Measurements from ENCODE around the gene CXCL3. TPM values are rescaled to one million over a fixed set of nuclear protein-coding genes. Genes with fewer than 3 reads are reported as not detected.

Gene CXCL3
- total RNA-seq, 2 experiments from 2014 or later: not detected

GRCh38 chr4:74057588-74057987 is 19.1 kb upstream of the CXCL3 start:
- Histone ChIP-seq H3K4me3 (ENCODE audit: low read depth, low read length, poor library complexity, severe bottlenecking) (no peak overlapping the region), H4K20me1 (ENCODE audit: insufficient read depth, low read length) (no peaks in the 10 kb centered on the region), H3K79me2 (ENCODE audit: insufficient read depth, low read depth, low read length) (no peaks in the 10 kb centered on the region), H3K9me3 (ENCODE audit: low read length) (no peaks in the 10 kb centered on the region), H3K4me1 (ENCODE audit: insufficient read depth, low read length, poor library complexity, severe bottlenecking) (no peaks in the 10 kb centered on the region), H3K9me2 (ENCODE audit: insufficient read depth, low read length) (no peaks in the 10 kb centered on the region), H3K27ac (ENCODE audit: low read depth, low read length, poor library complexity, severe bottlenecking) (no peak overlapping the region), H2AFZ (ENCODE audit: low read length) (no peak overlapping the region), H3K4me2 (ENCODE audit: low read length) (no peak overlapping the region), H3K36me3 (ENCODE audit: insufficient read depth, low read length) (no peaks in the 10 kb centered on the region)
- TF ChIP-seq EZH2phosphoT487 (IDR thresholded peaks at IDR 0.05; ENCODE audit: borderline replicate concordance, low read depth, low read length): no peak
- TF ChIP-seq CTCF (conservative IDR thresholded peaks at IDR 0.05; ENCODE audit: low read length): no peak
- DNase-seq (ENCODE audit: low spot score): no peak
- intact Hi-C loops (cut with micrococcal nuclease; ENCODE audit: unreplicated experiment): no loop called here
- ChIA-PET POLR2A (no interaction called here), CTCF (ENCODE audit: unreplicated experiment) (no interaction called here)
- no TSS peak for BruUV-seq (replicated peaks)

DNA sequence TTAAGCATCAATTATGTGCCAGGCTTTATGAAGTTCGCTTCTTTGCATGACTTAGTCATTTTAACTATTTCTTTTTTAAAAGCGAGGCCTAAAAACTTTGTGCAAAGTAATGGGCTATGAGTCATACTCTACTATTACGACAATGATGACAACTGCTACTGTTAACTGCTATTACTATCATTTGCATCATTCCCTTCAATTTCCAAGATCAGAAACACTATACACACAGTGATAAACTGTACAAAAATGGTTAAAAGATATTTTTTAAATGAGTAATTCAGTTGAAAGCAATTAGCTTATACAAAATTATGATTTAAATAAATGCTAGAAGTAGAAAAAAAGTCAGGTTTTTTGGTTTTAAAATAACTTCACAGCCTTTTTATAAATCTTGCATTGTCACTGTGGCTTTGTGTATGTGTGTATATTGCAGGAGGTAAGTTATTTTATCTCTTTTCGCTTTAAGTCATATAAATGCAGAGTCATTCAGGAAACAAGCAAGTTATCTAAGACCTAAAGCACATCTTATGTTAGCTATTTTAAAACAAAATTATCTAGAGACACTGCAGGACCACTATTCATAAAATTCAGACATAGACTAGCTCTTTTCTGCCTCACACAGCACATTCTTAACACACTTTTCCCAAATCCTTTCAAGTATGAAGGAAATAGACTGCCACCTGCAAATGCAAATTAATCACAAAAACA is 18.5 kb upstream of the CXCL3 start:
- Histone ChIP-seq H4K20me1 (ENCODE audit: insufficient read depth, low read length) (no peaks in the 10 kb centered on the region), H3K27ac (ENCODE audit: low read depth, low read length, poor library complexity, severe bottlenecking) (no peak overlapping the region), H3K4me1 (ENCODE audit: insufficient read depth, low read length, poor library complexity, severe bottlenecking) (no peaks in the 10 kb centered on the region), H3K4me3 (ENCODE audit: low read depth, low read length, poor library complexity, severe bottlenecking) (no peak overlapping the region), H2AFZ (ENCODE audit: low read length) (no peak overlapping the region), H3K4me2 (ENCODE audit: low read length) (no peak overlapping the region), H3K79me2 (ENCODE audit: insufficient read depth, low read depth, low read length) (no peaks in the 10 kb centered on the region), H3K36me3 (ENCODE audit: insufficient read depth, low read length) (no peaks in the 10 kb centered on the region), H3K9me2 (ENCODE audit: insufficient read depth, low read length) (no peaks in the 10 kb centered on the region), H3K9me3 (ENCODE audit: low read length) (no peaks in the 10 kb centered on the region)
- no peak for TF ChIP-seq CTCF (conservative IDR thresholded peaks at IDR 0.05; ENCODE audit: low read length)
- TF ChIP-seq EZH2phosphoT487 (IDR thresholded peaks at IDR 0.05; ENCODE audit: borderline replicate concordance, low read depth, low read length): no peak
- DNase-seq (ENCODE audit: low spot score): no peak
- ChIA-PET POLR2A (no interaction called here), CTCF (ENCODE audit: unreplicated experiment) (no interaction called here)
- BruUV-seq (replicated peaks): no TSS peak
- intact Hi-C loops (cut with micrococcal nuclease; ENCODE audit: unreplicated experiment): no loop called here

DNA sequence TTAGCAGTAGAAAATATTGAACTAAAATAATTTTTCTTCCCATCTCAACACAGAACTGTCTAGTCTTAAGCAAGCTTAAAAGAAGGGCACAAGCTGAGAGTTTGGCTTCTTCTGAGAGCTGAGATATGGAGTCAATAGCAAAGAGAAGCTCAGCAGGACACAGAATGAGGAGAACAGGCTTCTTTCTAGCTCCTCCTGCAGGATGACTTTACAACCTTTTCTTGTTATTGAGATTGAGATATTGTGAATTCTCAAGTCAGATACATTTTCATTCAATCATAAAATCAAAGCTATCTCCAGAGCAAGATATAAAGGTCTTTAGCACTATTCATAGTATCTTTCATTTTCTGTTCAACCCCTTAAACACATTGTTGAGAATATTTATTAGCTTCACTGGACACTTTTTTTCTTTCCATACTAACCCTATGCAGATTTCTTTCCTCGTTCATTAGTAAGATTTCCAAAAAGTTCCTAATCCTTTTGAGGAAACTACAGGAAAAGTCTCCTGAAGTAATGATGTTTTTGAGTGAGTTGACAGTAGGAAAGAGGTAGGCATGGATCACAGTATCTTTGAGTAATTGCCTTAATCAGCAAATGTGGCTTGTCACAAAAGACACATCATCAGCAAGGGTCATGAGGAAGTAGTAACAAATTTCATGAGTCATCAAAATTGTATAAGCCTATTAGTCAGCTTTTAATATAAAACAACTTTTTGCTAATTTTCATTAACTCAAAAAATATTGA is 17.8 kb upstream of the CXCL3 start:
- CTCF ChIA-PET (ENCODE audit: unreplicated experiment): no interaction called here

More for the DNA sequence above, 17.8 kb upstream of the CXCL3 start:
- intact Hi-C loops (cut with micrococcal nuclease; ENCODE audit: unreplicated experiment): no loop called here
- BruUV-seq (replicated peaks): no TSS peak
- POLR2A ChIA-PET: no interaction called here
- Histone ChIP-seq H3K4me3 (ENCODE audit: low read depth, low read length, poor library complexity, severe bottlenecking) (no peak overlapping the region), H2AFZ (ENCODE audit: low read length) (no peak overlapping the region), H3K36me3 (ENCODE audit: insufficient read depth, low read length) (no peaks in the 10 kb centered on the region), H3K79me2 (ENCODE audit: insufficient read depth, low read depth, low read length) (no peaks in the 10 kb centered on the region), H3K4me1 (ENCODE audit: insufficient read depth, low read length, poor library complexity, severe bottlenecking) (no peaks in the 10 kb centered on the region), H3K9me2 (ENCODE audit: insufficient read depth, low read length) (no peaks in the 10 kb centered on the region), H3K4me2 (ENCODE audit: low read length) (no peak overlapping the region), H3K27ac (ENCODE audit: low read depth, low read length, poor library complexity, severe bottlenecking) (no peak overlapping the region), H3K9me3 (ENCODE audit: low read length) (no peaks in the 10 kb centered on the region), H4K20me1 (ENCODE audit: insufficient read depth, low read length) (no peaks in the 10 kb centered on the region)
- DNase-seq (ENCODE audit: low spot score): no peak
- TF ChIP-seq EZH2phosphoT487 (IDR thresholded peaks at IDR 0.05; ENCODE audit: borderline replicate concordance, low read depth, low read length): no peak
- TF ChIP-seq CTCF (conservative IDR thresholded peaks at IDR 0.05; ENCODE audit: low read length): no peak
